Chondrocyte (in vitro differentiated cells): ENCODE data around the gene ZNF142. TPM values are rescaled to one million over a fixed set of nuclear protein-coding genes. Genes with fewer than 3 reads are reported as not detected.
A peak's percentile ranks its signal among the peaks of the same experiment; 100 is the strongest.

Source experiments
- DNase-seq: peaks from one replicate; pipeline ENCODE4 v3.0.0; 2021; ENCODE audit warnings: mixed read lengths, low spot score
- H3K27ac Mint-ChIP-seq: one replicate; pipeline ENCODE4 v1.8.0; 2021; ENCODE audit warnings: mild to moderate bottlenecking, moderate library complexity, mixed read lengths; ENCODE audit not compliant: unreplicated experiment
- H3K27me3 Mint-ChIP-seq: 2 replicates; pipeline ENCODE4 v1.8.0; 2021; ENCODE audit warnings: low read depth, mixed read lengths
- H3K36me3 Mint-ChIP-seq: 2 replicates; pipeline ENCODE4 v1.8.0; 2021; ENCODE audit warnings: low read depth, mixed read lengths
- H3K4me1 Mint-ChIP-seq: 2 replicates; pipeline ENCODE4 v1.8.0; 2021; ENCODE audit warnings: low read depth, mild to moderate bottlenecking, mixed read lengths
- H3K4me3 Mint-ChIP-seq: one replicate; pipeline ENCODE4 v1.8.0; 2021; ENCODE audit warnings: mild to moderate bottlenecking, moderate library complexity, mixed read lengths; ENCODE audit not compliant: unreplicated experiment
- H3K9me3 Mint-ChIP-seq: 2 replicates; pipeline ENCODE4 v1.8.0; 2021; ENCODE audit warnings: low read depth, mixed read lengths
- CTCF ChIP-seq: fragments of 200-600 bp; sonication (generic); IDR thresholded peaks from 2 replicates; pipeline ENCODE4 v1.5.0; 2021; ENCODE audit warnings: antibody characterized with exemption, mild to moderate bottlenecking, moderate library complexity
- total RNA-seq: library from RNA; stranded (reverse); gene quantifications from 3 replicates; pipeline ENCODE4 v1.2.1, GENCODE V29; 2021

Gene ZNF142
- total RNA-seq, 1 donor from 2014 or later: 26.5 TPM

- no peak overlapping the region for H3K4me3 Mint-ChIP-seq
Observed at GRCh38 chr2:218615868-218616315, 43.5 kb downstream of the ZNF142 start.

GRCh38 chr2:218607436-218608115 is 51.8 kb downstream of the ZNF142 start, which contains the start of gene PLCD4:
PLCD4 (plus strand) TSS chr2:218607899; CDS start chr2:218615740, 7,841 bp downstream.
- Mint-ChIP-seq H3K4me1 (peaks cover 38% of the 10 kb centered on the region), H3K27me3 (no peaks in the 10 kb centered on the region), H3K36me3 (no peaks in the 10 kb centered on the region), H3K9me3 (no peaks in the 10 kb centered on the region), H3K4me3 (peak within 1 kb of the TSS; percentile 67), H3K27ac (peak within 1 kb of the TSS; percentile 87)
- no peak for DNase-seq
- TF ChIP-seq CTCF: peak; percentile 58

More at GRCh38 chr2:218615868-218616315, 43.5 kb downstream of the ZNF142 start:
- Mint-ChIP-seq H3K9me3 (no peaks in the 10 kb centered on the region), H3K4me1 (no peaks in the 10 kb centered on the region), H3K27ac (no peak overlapping the region), H3K27me3 (no peaks in the 10 kb centered on the region), H3K36me3 (peaks cover 5% of the 10 kb centered on the region)
- no peak for TF ChIP-seq CTCF
- no peak for DNase-seq

- Mint-ChIP-seq H3K4me3 (no peak overlapping the region), H3K27me3 (no peaks in the 10 kb centered on the region), H3K36me3 (no peaks in the 10 kb centered on the region), H3K4me1 (peaks cover 38% of the 10 kb centered on the region), H3K9me3 (no peaks in the 10 kb centered on the region), H3K27ac (peak overlapping the region; percentile 89)
- no peak for DNase-seq
- no peak for TF ChIP-seq CTCF
Observed at GRCh38 chr2:218605432-218605831, 54.0 kb downstream of the ZNF142 start.

Other genes with a start within 250 kb of the ZNF142 start
- not detected in 3 replicates for gene VIL1, start 240.5 kb downstream of the ZNF142 start, total RNA-seq
- gene USP37, start 91.3 kb downstream of the ZNF142 start, total RNA-seq: 9.5 to 14.6 TPM (median 10.0 TPM) in 3 replicates
- 32.3 to 46.2 TPM (median 32.4 TPM) in 3 replicates for gene CNOT9, start 90.8 kb downstream of the ZNF142 start, total RNA-seq
- gene PLCD4, start 51.7 kb downstream of the ZNF142 start, total RNA-seq: 4.1 to 8.6 TPM (median 5.0 TPM) in 3 replicates
- gene BCS1L, start 60 bp upstream of the ZNF142 start, total RNA-seq: 24.5 to 44.9 TPM (median 30.0 TPM) in 3 replicates
- gene RNF25, start 12.4 kb upstream of the ZNF142 start, total RNA-seq: 30.4 to 35.4 TPM (median 33.4 TPM) in 3 replicates
- gene STK36, start 12.5 kb upstream of the ZNF142 start, total RNA-seq: 42.1 to 63.2 TPM (median 42.7 TPM) in 3 replicates
- 20.3 to 21.3 TPM (median 20.7 TPM) in 3 replicates for gene TTLL4, start 51.2 kb upstream of the ZNF142 start, total RNA-seq
- 1.7 to 5.2 TPM (median 4.7 TPM) in 3 replicates for gene CYP27A1, start 122.5 kb upstream of the ZNF142 start, total RNA-seq
- not detected in 3 replicates for gene PRKAG3, start 172.2 kb upstream of the ZNF142 start, total RNA-seq
- gene WNT6, start 200.2 kb upstream of the ZNF142 start, total RNA-seq: not detected in 3 replicates
- gene WNT10A, start 221.2 kb upstream of the ZNF142 start, total RNA-seq: not detected in 3 replicates